Ascending aorta (tissue), 2 donors: Measurements from ENCODE around the gene PCYT2. TPM values are rescaled to one million over a fixed set of nuclear protein-coding genes. Genes with fewer than 3 reads are reported as not detected.

Experiments
- DNase-seq, 2 donors: peaks; one replicate each; pipeline ENCODE4 v3.0.0-alpha.2; 2019; ENCODE audit warnings: low spot score in 2 of 2
- H3K27ac ChIP-seq, 2 donors: fragments of 200-600 bp; sonication (generic); one replicate each; pipeline ENCODE4 v1.5.1; 2016 to 2017; ENCODE audit warnings: mild to moderate bottlenecking in 1 of 2
- H3K27me3 ChIP-seq: fragments of 200-600 bp; sonication (generic); one replicate; pipeline ENCODE4 v1.5.1; 2017
- H3K36me3 ChIP-seq, 2 donors: fragments of 200-600 bp; sonication (generic); one replicate each; pipeline ENCODE4 v1.5.1; 2016
- H3K4me1 ChIP-seq, 2 donors: fragments of 200-600 bp; sonication (generic); one replicate each; pipeline ENCODE4 v1.5.1; 2016 to 2017; ENCODE audit warnings: mild to moderate bottlenecking in 1 of 2
- H3K4me3 ChIP-seq, 2 donors: fragments of 200-600 bp; sonication (generic); one replicate each; pipeline ENCODE4 v1.5.1; 2016 to 2017; ENCODE audit warnings: mild to moderate bottlenecking in 1 of 2
- H3K9me3 ChIP-seq, 2 donors: fragments of 200-600 bp; sonication (generic); one replicate each; pipeline ENCODE4 v1.5.1; 2016
- CTCF ChIP-seq, 3 experiments: fragments of 200-600 bp in 2 of 3; fragments of 450-650 bp in 1 of 3; sonication (generic) in 2 of 3; IDR thresholded peaks; one replicate each; pipeline ENCODE4 v1.5.1; 2016 to 2019; ENCODE audit warnings: antibody characterized with exemption in 3 of 3, mild to moderate bottlenecking in 1 of 3, moderate library complexity in 1 of 3
- intact Hi-C: fragments of 100-400 bp; cut with DNase I; formaldehyde crosslinking; loops from one replicate; pipeline ENCODE4 v1.15.1; 2023
- total RNA-seq: library from RNA; depleted of rRNA; stranded (reverse); fragments of >200 nt; gene quantifications from one replicate; pipeline ENCODE4 v1.1.0, GENCODE V29; 2016

The PCYT2 gene
- total RNA-seq, result 81.1 TPM

GRCh38 chr17:81911277-81911961 is at the start of gene PCYT2:
Gene PCYT2, minus strand, starts transcription at chr17:81911399. Its CDS starts 44 bp downstream, at chr17:81911355.
- peak in 1 of 3 experiments; percentile 9 for TF ChIP-seq CTCF (IDR thresholded peaks at IDR 0.05)
- intact Hi-C loops, result loop anchor here (1.0 to 5.0 kb wide), 3 partner anchors 15 to 111 kb away; partner anchors contain the start of genes ALYREF, ANAPC11, CENPX and LRRC45
- peak within 1 kb of the TSS; percentile 79 to 83 for H3K27ac ChIP-seq
- H3K27me3 ChIP-seq, result no peaks in the 10 kb centered on the region
- peak; percentile 47 to 92 for DNase-seq
- H3K36me3 ChIP-seq, result peaks cover 22 to 54% of the 10 kb centered on the region in 2 donors
- peak within 1 kb of the TSS; percentile 88 to 89 for H3K4me3 ChIP-seq
- H3K4me1 ChIP-seq, result peaks cover 2 to 10% of the 10 kb centered on the region in 2 donors
- H3K9me3 ChIP-seq, result no peaks in the 10 kb centered on the region

- H3K4me1 ChIP-seq, result peaks cover 10 to 11% of the 10 kb centered on the region in 2 donors
- no peak for DNase-seq
- H3K4me3 ChIP-seq, result peak overlapping the region; percentile 50 to 64
- H3K36me3 ChIP-seq, result no peaks in the 10 kb centered on the region
- intact Hi-C loops, result no loop called here
- H3K27me3 ChIP-seq, result peaks cover 29% of the 10 kb centered on the region
- no peak overlapping the region for H3K27ac ChIP-seq
- TF ChIP-seq CTCF (IDR thresholded peaks at IDR 0.05), result no peak
- no peaks in the 10 kb centered on the region for H3K9me3 ChIP-seq
Observed at GRCh38 chr17:81960130-81960958, 49.1 kb upstream of the PCYT2 start.

GRCh38 chr17:81959362-81960129 is 48.3 kb upstream of the PCYT2 start:
- H3K4me1 ChIP-seq, result peaks cover 10 to 11% of the 10 kb centered on the region in 2 donors
- DNase-seq, result peak in 1 of 2 donors; percentile 81
- H3K36me3 ChIP-seq, result no peaks in the 10 kb centered on the region
- TF ChIP-seq CTCF (IDR thresholded peaks at IDR 0.05), result peak; percentile 10 to 99 (median 47)
- peak overlapping the region; percentile 50 to 64 for H3K4me3 ChIP-seq
- intact Hi-C loops, result loop anchor here (1.0 to 5.0 kb wide), 2 partner anchors 62 to 193 kb away; no protein-coding TSS in a partner anchor
- peaks cover 29% of the 10 kb centered on the region for H3K27me3 ChIP-seq
- no peaks in the 10 kb centered on the region for H3K9me3 ChIP-seq
- H3K27ac ChIP-seq, result no peak overlapping the region

GRCh38 chr17:81958633-81959342 is 47.6 kb upstream of the PCYT2 start:
- Histone ChIP-seq H3K4me3 (peak overlapping the region in 1 of 2 donors; percentile 64), H3K36me3 (no peaks in the 10 kb centered on the region), H3K27me3 (peaks cover 29% of the 10 kb centered on the region), H3K27ac (no peak overlapping the region), H3K9me3 (no peaks in the 10 kb centered on the region), H3K4me1 (peaks cover 10 to 11% of the 10 kb centered on the region in 2 donors)
- intact Hi-C loops, result loop anchor here (1.0 to 5.0 kb wide), 2 partner anchors 63 to 194 kb away; no protein-coding TSS in a partner anchor
- no peak for TF ChIP-seq CTCF (IDR thresholded peaks at IDR 0.05)
- DNase-seq, result no peak
